Measurements from ENCODE around the gene RBPJ.
A peak's percentile ranks its signal among the peaks of the same experiment; 100 is the strongest.

RBPJ gene

GRCh38 chr4:26425953-26426352, 105.1 kb downstream of the RBPJ start:
- H3K4me3 ChIP-seq (replicated peaks; ENCODE audit: low read depth, low read length) = no peak overlapping the region
- no peak for TF ChIP-seq CTCF (IDR thresholded peaks at IDR 0.05; ENCODE audit: low read length, missing control alignments)
- DNase-seq (ENCODE audit: low read depth) = no peak

GRCh38 chr4:26426892-26427291, 106.1 kb downstream of the RBPJ start:
- no peak overlapping the region for H3K4me3 ChIP-seq (replicated peaks; ENCODE audit: low read depth, low read length)
- no peak for DNase-seq (ENCODE audit: low read depth)
- no peak for TF ChIP-seq CTCF (IDR thresholded peaks at IDR 0.05; ENCODE audit: low read length, missing control alignments)

GRCh38 chr4:26429910-26430309, 109.1 kb downstream of the RBPJ start:
- no peak for DNase-seq (ENCODE audit: low read depth)
- no peak overlapping the region for H3K4me3 ChIP-seq (replicated peaks; ENCODE audit: low read depth, low read length)
- no peak for TF ChIP-seq CTCF (IDR thresholded peaks at IDR 0.05; ENCODE audit: low read length, missing control alignments)

GRCh38 chr4:26431461-26432180, 110.8 kb downstream of the RBPJ start:
- no peak for TF ChIP-seq CTCF (IDR thresholded peaks at IDR 0.05; ENCODE audit: low read length, missing control alignments)
- no peak overlapping the region for H3K4me3 ChIP-seq (replicated peaks; ENCODE audit: low read depth, low read length)
- no peak for DNase-seq (ENCODE audit: low read depth)

- no peak overlapping the region for H3K4me3 ChIP-seq (replicated peaks; ENCODE audit: low read depth, low read length)
- DNase-seq (ENCODE audit: low read depth) = no peak
- TF ChIP-seq CTCF (IDR thresholded peaks at IDR 0.05; ENCODE audit: low read length, missing control alignments) = no peak
Observed at GRCh38 chr4:26432419-26432818, 111.6 kb downstream of the RBPJ start.

GRCh38 chr4:26433556-26433955, 112.7 kb downstream of the RBPJ start:
- no peak overlapping the region for H3K4me3 ChIP-seq (replicated peaks; ENCODE audit: low read depth, low read length)
- peak; percentile 21 for DNase-seq (ENCODE audit: low read depth)
- no peak for TF ChIP-seq CTCF (IDR thresholded peaks at IDR 0.05; ENCODE audit: low read length, missing control alignments)

GRCh38 chr4:26434030-26434639, 113.3 kb downstream of the RBPJ start:
- no peak for TF ChIP-seq CTCF (IDR thresholded peaks at IDR 0.05; ENCODE audit: low read length, missing control alignments)
- H3K4me3 ChIP-seq (replicated peaks; ENCODE audit: low read depth, low read length) = no peak overlapping the region
- DNase-seq (ENCODE audit: low read depth) = peak; percentile 67

Measured in fibroblast of pulmonary artery (primary cell).